HG02973 (cell line): Measurements from ENCODE around the gene HERC4.
"Not testable (repeated sequence)": the region's sequence is repeated elsewhere in the genome, so short reads cannot be mapped to it uniquely, and the experiment has no call there.

Experiments
- ATAC-seq: cut with Tn5 transposase; IDR thresholded peaks from one replicate; pipeline ENCODE4 v1.9.1; 2021; ENCODE audit warnings: moderate library complexity; ENCODE audit not compliant: unreplicated experiment

HERC4 gene

GRCh38 chr10:67884313-67884841 is 190.7 kb downstream of the HERC4 start, which contains the start of gene SIRT1:
Gene SIRT1, plus strand, starts transcription at chr10:67884656. Its CDS starts 66 bp downstream, at chr10:67884722.
- peak; percentile 85 for ATAC-seq

DNA sequence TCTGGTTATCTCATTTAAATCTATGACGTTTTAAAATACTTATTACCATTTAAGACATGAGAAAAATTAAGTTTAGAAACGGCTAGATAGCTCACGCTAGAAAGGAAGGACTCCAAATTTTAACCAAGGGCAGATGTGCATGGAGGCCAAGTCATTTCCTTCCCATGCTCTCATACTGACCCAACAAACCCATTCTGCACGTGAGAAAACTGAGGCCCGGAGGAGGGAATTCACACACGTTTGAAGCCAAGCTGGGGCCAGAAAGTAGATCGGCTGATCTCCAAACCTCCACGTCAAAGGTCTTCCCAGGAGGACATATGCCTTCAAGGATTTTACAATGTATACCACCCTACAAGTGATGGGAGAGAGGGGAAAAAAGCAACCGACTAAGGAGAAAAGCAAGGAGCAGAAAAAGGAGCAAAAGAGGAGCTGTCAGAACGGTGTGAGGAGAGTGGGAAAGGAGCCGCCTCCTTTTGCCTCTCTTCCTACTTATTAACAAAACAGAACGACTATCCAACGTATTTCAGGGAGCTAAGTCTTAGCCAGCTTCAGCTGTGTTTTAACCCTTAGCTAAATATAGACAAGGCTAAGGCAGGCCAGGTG is 191.3 kb downstream of the HERC4 start:
- no peak for ATAC-seq

DNA sequence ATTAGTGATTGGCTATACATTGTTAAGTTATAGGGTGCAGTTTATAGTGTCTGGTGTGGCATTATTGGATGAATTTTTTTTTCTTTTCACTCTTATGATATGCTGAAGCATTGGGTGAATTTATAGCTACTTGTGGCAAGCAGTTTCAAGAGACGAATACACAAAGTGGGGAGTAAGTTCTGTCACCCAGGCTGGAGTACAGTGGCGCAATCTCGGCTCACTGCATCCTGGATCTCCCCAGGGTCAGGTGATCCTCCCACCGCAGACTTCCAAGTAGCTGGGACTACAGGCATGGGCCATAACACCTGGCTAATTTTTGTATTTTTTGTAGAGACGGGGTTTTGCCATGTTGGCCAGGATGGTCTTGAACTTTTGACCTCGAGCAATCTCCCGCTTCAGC is 196.9 kb downstream of the HERC4 start:
- ATAC-seq = no peak

GRCh38 chr10:67877421-67877820 is 197.7 kb downstream of the HERC4 start:
- ATAC-seq = not testable (repeated sequence)

DNA sequence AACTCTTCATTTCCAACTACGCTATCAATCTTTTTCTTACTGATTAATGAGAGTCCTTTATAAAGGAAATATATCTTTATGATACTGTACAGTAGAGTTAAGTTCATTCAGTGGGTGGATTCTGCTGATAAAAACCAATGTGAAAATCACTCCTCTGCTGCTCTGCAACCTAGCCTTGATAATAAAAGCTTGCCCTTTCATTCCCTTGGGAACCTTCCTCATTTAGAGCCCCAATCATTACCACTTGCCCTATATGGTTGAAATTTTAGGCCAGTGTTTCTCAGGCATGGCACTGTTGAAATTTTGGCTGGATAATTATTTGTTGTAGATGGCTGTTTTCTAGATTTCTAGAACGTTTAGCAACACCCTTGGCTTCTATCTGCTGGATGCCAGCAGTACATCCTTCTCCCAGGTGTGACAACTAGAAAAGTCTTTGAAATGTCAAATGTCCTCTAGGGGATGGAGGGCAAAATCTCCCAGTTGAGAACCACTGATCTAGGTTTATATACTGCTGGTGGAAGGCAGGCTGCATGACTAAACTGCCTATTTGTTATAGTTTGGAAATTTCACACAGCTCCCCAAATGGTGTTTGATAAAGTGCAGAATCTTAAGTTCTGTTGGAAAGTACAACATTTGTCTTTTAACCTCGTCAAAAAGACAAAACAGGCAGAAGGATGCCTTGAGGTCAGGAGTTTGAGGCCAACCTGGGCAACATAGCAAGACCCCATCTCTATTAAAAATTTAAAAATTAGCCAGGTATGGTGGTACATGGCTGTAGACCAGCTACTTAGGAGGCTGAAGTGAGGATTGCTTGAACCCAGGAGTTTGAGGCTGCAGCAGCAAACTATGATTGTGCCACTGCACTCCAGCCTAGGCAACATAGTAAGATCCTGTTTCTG is 199.5 kb downstream of the HERC4 start:
- no peak for ATAC-seq
